CD4-positive, alpha-beta T cell treated with Interleukin-17A for 4 hours (primary cell): ENCODE measurements around the gene ZNF831.

Source experiments
- DNase-seq: peaks from one replicate; pipeline ENCODE4 v3.0.0-alpha.2; 2020; ENCODE audit warnings: mixed read lengths

The ZNF831 gene

GRCh38 chr20:59217173-59217572 lies 53.6 kb downstream of the ZNF831 start:
- DNase-seq: no peak

DNA sequence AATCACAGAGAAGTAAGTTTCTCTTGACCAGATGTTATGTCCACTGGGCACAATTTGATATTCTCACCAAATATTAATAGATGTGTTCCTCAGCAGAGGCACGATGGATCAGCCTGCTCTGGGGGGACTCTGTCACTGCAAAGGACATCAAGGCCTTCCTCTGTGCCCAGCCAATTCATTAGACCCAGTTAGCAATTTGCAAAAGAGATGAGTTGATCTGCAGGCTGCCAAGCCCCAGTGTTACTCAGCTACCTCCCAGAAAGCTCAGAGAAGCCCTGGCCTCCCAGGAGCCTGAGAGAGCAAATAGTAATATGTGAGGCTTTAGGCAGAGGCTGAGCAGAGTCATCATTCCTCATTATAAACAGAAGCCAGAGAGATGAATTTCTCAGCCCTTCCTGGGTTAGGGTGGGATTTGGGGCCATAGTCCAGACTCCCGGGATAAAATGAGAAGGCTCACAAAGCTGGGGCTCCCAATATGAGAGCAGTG lies 54.2 kb downstream of the ZNF831 start:
- no peak for DNase-seq

DNA sequence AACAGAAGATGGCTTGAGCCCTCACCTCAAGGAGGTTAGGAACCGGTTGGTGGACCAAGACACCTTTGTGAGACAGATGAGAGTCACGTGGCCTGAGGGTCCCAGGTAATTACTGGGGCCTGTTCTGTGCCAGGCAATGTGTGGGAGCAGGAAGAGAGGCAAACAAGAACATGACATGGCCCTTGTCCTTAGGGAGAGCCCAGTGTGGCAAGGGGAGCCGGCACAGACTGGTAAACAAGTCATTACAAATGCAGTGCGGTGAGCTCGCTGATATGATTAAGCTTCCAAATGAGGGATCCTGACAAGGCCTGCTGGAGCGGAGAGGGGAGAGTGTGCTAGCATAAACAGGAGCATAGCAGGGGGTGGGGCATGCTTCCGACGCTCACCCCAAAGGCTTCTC lies 55.6 kb downstream of the ZNF831 start:
- no peak for DNase-seq

DNA sequence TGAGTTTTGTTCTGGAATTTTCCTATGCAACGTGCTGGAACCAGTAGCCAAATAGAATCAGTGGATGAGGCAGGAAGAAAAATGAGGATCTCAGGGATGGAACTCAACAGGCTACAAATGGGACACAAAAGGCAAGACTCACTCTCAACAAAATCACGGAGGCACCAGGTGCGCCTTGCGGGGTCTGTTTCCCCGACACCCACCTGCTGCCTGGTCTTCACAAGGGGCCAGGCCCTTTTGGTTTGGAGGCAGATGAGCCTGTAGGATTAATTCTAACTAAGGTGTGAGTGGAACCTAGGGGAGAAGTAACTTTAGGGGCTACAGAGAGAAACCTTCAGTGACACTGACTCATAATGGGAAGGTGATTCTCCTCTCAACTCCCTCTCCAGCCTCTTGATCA lies 56.5 kb downstream of the ZNF831 start:
- DNase-seq: no peak

DNA sequence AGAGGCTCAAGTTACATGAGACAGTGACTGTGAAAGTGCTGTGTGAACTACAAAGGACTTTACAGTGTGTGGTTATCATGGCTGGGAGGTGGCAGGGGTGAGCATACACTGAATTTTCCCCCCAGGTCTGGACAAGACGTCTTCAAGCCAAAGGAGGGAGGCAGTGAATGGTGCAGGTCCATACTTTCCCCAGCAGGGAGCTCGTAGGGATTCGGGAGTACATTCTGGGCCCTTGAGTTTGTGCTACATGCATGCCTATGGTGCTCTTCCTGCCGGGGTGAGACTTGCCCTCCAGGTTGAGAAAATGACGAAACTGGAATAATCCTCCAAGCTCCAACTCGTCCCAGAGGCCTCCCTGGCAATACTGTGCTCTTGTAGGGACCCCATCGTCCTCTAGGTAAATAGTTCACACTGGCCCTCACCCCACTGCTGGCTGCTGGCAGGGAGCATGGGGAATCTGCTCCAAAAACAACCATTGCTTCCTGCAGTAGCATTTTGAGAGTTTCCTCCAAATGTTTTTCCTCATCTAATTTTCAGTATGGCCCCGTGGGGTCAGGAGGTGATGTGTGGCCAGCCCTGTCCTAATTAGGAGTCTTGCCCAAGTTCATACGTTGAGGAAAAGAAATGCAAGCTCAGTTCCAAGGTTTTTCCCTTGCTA lies 57.6 kb downstream of the ZNF831 start:
- no peak for DNase-seq

DNA sequence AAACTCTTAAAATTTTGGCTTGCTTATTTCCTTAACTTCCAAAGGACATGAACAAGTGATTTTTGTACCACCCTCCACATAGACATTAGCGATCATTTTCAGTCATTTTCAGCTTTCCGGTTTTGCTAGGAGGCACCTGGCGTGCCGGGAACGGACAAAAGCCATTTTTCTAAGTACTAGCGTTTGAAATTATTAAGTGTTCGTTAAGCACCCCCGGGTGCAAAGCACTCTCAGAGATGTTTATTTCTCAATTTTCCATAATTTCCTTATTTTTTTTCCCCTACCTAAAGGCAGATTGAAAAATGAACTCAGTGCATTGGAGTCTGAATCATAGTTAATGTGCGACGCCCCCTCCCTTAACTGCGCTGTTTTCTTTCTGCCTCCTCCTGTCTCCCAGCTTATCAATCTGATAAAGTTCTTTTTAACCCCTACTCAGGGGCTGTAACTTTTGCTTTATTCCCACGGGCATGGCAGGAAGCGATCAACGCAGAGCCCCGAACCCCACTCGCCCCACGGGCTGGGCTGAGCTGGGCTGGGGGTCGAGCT lies 58.2 kb downstream of the ZNF831 start:
- peak; percentile 22 for DNase-seq

- peak; percentile 88 for DNase-seq
Observed at GRCh38 chr20:59222253-59223181, 58.9 kb downstream of the ZNF831 start.

- DNase-seq: no peak
Observed at GRCh38 chr20:59223182-59223601, 59.6 kb downstream of the ZNF831 start.

DNA sequence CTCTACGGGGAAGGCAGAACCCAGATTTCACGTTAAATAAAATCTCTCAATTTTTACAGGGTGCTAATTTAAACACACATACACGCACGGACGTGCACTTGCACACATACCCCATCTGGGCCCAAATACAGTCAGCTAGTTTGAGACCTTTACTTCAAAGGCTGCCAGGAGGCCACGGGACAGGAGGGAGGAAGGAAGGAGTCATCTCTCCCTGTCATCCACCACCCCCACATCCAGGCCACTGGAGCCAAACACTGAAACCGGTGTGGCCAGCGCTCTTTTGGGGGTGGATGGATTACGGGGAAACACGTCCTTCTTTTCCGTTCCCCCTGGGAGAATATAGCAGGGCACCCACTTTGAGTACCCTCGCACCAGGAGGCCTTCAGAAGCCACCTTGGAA lies 60.1 kb downstream of the ZNF831 start:
- DNase-seq: no peak

DNA sequence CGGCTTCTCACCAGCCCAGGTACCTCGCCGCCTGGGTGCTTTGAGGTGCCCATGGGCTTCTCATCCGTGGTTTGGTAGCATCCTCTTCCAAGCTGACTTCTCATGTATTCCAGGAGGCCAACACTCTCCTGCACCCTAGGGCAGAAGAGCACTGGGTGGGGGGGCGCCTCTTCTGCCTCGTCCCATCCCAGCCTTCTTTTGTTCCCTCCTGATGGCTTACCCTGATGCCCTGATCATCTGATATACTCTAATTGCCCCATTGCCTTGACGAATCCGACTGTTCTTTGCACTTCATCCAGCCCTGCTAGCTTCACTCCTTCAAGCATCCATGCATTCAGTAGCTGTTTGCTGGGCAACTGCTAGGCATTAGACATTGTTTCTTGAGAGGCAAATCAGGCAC lies 60.6 kb downstream of the ZNF831 start:
- DNase-seq: no peak

DNA sequence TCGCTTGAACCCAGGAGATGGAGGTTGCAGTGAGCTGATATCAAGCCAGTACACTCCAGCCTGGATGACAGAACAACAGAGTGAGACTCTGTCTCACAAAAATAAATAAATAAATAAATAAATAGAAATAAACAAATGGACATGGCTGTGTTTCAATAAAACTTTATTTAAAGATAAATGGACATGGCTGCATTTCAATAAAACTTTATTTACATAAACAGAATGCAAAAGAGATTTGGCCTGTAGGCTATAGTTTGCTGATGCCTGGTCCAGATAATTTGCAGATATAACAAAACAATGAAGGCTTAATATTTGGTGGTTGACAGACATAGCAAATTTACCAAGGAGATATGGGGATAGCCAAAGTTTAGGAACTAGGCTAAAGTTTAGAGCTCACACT lies 66.8 kb downstream of the ZNF831 start:
- DNase-seq: no peak

DNA sequence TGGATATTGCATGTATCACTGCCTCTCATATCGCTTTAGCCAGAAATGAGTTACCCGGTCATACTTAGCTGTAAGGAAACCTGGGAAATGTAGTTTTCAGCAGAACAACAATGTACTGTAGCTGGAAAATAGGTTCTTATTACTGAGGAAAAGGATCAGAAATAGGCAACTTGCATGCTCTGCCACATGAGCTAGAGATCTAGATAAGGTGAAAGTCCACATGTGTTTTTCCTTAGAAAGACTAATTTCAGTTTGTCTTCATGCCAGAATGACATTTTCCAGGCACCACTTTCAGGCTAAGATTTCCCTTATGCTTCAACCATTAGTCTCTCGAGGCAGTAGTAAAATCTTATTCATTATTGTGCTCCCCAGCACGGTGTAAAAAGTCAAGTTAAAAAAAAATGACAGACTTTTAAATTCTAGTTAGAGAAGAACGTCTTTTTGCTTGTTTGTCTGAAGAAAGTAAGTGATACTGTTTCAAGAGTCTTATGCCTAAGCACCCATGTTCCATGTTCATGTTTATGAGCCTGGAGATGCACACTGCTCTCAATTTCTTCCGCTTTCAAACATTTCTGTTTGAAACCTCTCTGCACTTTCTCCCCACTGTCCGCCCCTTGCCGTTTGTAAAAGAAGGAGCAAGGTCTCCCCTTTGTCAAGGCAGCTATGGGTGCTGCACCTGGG lies 67.6 kb downstream of the ZNF831 start:
- DNase-seq: no peak

GRCh38 chr20:59232618-59233017 lies 69.0 kb downstream of the ZNF831 start:
- no peak for DNase-seq

- DNase-seq: peak; percentile 12
Observed at GRCh38 chr20:59235226-59235625, 71.6 kb downstream of the ZNF831 start.

GRCh38 chr20:59240006-59240405 lies 76.4 kb downstream of the ZNF831 start:
- no peak for DNase-seq

DNA sequence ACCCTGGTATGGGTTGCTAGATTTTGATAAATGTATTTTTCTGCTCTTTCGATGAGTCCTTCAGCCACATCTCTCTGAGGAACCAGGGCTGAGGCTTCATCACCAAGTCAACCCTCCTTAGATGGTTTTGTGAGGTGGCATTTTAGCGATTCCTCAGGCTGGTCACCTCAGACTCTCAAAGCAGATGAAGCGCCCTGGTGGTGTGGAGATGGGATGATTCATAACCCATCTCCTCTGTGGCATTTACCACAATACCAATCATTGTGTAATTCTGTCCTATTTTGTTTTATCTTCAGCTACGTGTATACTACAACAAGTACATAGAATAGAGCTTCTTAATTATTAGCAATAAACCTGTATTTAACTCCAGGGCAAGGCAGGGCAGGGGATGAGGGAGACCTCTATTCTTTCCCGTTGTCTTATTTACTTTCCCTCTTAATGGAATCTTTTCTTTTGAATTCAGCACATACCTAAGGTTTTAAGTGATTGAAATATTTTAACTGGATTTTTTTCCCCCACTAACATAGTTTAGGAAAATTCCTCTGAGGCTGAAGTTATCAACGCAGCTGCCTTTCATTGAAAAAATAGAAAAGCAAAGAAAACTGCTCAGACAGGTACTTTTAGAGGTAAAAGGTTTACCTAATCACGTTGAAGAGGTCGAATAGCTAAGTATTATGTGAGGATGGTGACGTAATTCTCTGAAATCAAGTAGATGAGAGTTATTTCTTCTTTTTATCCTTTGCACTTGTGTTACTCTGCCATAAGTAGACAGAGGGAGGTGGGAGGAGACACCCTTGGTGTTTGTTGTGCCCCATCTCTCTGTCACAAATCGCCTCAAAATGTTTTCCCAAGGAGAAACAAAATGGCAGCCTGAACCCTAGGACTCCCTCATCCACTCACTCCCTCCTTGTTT lies 79.3 kb downstream of the ZNF831 start:
- DNase-seq: peak; percentile 14

- DNase-seq: no peak
Observed at GRCh38 chr20:59246691-59247400, 83.2 kb downstream of the ZNF831 start.

DNA sequence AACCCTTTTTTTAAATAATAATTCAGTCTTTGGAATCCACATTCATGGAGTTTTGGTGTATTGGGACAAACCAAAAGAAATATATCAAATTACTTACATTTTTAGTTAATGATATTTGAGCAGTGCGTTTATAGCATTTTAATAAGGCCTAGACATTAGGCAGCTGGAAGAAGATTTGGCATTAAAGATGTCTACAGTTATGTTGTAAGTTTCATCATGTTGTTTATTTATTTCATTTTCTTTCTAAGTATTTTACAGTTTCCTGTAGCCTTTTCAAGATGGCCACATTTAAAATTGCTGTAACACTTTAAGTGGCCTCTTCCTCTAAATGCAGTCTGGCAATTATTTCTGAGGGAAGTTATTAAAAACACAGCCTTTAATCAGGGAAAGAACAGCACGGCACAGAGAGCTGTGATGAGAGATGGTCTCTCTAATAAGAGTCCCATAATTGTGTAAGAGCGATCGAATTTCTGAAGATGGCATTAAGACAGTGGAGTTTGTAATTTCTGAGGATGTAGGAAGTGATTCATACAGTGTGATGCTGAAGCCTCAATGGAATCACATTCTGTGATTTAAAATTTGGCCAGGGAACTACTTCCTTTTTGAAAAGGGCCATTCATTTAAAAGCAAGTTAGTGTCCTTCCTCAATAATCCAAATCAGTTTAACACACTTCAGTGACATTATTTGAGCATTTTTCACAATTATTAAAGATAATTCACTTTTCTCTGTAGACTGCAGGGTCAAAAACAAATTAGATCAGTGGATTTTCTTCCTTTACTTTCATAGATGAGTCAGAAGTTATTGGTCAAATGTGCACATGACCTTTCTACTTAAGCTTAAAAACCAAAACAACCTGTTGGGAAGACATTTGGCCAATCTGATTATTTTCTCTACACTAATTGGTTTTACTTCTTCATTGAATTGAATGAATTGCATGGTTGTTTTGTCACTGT lies 84.4 kb downstream of the ZNF831 start:
- no peak for DNase-seq

- no peak for DNase-seq
Observed at GRCh38 chr20:59250293-59250692, 86.7 kb downstream of the ZNF831 start.

GRCh38 chr20:59253325-59253724 lies 89.7 kb downstream of the ZNF831 start:
- DNase-seq: peak; percentile 24
